Spleen (tissue), 11 donors: ENCODE results near the gene STK4. TPM values are rescaled to one million over a fixed set of nuclear protein-coding genes. Genes with fewer than 3 reads are reported as not detected.

Experiments used
- DNase-seq: peaks from one replicate; pipeline ENCODE4 v3.0.0-alpha.2; 2020
- H3K27ac ChIP-seq, 8 donors: fragments of 200-600 bp; sonication (generic) in 7 of 8; 1 replicate in 4 of 8; 2 replicates in 4 of 8; pipeline versions ENCODE4 v1.5.0 to v1.8.0; 2016 to 2021; ENCODE audit warnings: inconsistent platforms in 4 of 8, mild to moderate bottlenecking in 4 of 8, moderate library complexity in 1 of 8
- H3K27me3 ChIP-seq, 7 donors: fragments of 200-600 bp; sonication (generic) in 6 of 7; replicated peaks in 1 of 7; 1 replicate in 4 of 7; 2 replicates in 3 of 7; pipeline versions ENCODE4 v1.5.0 to v1.8.0; 2016 to 2021; ENCODE audit warnings: inconsistent platforms in 3 of 7, mild to moderate bottlenecking in 1 of 7
- H3K36me3 ChIP-seq, 6 donors: fragments of 200-600 bp; sonication (generic) in 5 of 6; 1 replicate in 4 of 6; 2 replicates in 2 of 6; pipeline versions ENCODE4 v1.5.0 to v1.8.0; 2016 to 2021; ENCODE audit warnings: inconsistent platforms in 2 of 6
- H3K4me1 ChIP-seq, 6 donors: fragments of 200-600 bp; sonication (generic) in 5 of 6; 1 replicate in 3 of 6; 2 replicates in 3 of 6; pipeline versions ENCODE4 v1.5.0 to v1.8.0; 2016 to 2021; ENCODE audit warnings: inconsistent platforms in 3 of 6
- H3K4me3 ChIP-seq, 8 donors: fragments of 200-600 bp; sonication (generic) in 7 of 8; 1 replicate in 4 of 8; 2 replicates in 4 of 8; pipeline versions ENCODE4 v1.5.0 to v1.8.0; 2016 to 2021; ENCODE audit warnings: inconsistent platforms in 4 of 8, mild to moderate bottlenecking in 4 of 8, moderate library complexity in 2 of 8
- H3K9me3 ChIP-seq, 8 donors: fragments of 200-600 bp; sonication (generic) in 7 of 8; 1 replicate in 4 of 8; 2 replicates in 4 of 8; pipeline versions ENCODE4 v1.5.0 to v1.8.0; 2016 to 2021; ENCODE audit warnings: inconsistent platforms in 4 of 8
- POLR2A ChIP-seq, 3 donors: fragments of 450-650 bp; IDR thresholded peaks; one replicate each; pipeline ENCODE4 v1.5.1; 2017; ENCODE audit warnings: antibody characterized with exemption in 3 of 3, mild to moderate bottlenecking in 1 of 3
- POLR2AphosphoS5 ChIP-seq, 3 donors: sonication (generic); formaldehyde crosslinking; IDR thresholded peaks; one replicate each; pipeline ENCODE4 v1.5.1; 2017; ENCODE audit warnings: antibody characterized with exemption in 3 of 3
- WGBS, 5 donors: extraction: QIAGEN DNeasy Blood & Tissue Kit in 3 of 5; methylation state at CpG; one replicate each; pipeline versions ENCODE4 v1.1.5 to v1.1.7; 2013 to 2018; 5-methylcytosine and 5-hydroxymethylcytosine counted together
- intact Hi-C: fragments of 100-400 bp; cut with DNase I; formaldehyde crosslinking; loops from one replicate; pipeline ENCODE4 v1.15.0; 2023; ENCODE audit warnings: low total_unique reads
- polyA plus RNA-seq, 3 donors: library from polyadenylated mRNA; stranded (reverse); fragments of 200-250 nt; gene quantifications; one replicate each; pipeline ENCODE4 v1.2.1, GENCODE V29; 2013
- total RNA-seq, 7 donors: library from RNA; depleted of rRNA in 3 of 7; stranded (reverse); fragments of >200 nt in 3 of 7; fragmentation: NEBNext Ultra II Directional in 4 of 7; extraction: Animal tissue kit (Norgen Biotek cat#: 25700) in 4 of 7; gene quantifications; one replicate each; pipeline versions ENCODE4 v1.1.0 to v1.2.1, GENCODE V29; 2016 to 2021
- TF ChIP-seq, protein P1 (sequence below), 11 experiments: fragments of 200-600 bp in 7 of 11; fragments of 450-650 bp in 4 of 11; sonication (generic) in 4 of 11; IDR thresholded peaks in 8 of 11; conservative IDR thresholded peaks in 3 of 11; 1 replicate in 7 of 11; 2 replicates in 4 of 11; pipeline versions ENCODE4 v1.4.0 to v1.8.0; 2016 to 2021; ENCODE audit warnings: antibody characterized with exemption in 11 of 11, inconsistent platforms in 4 of 11, mild to moderate bottlenecking in 1 of 11
- donor health status: healthy with polysubstance abuse.
- donor health status: DM: no; HTN: no; CAD: no; lungs with moderate emphysema.
- donor health status: DM: no; HTN: no; CAD: no.
- donor health status: Bipolar disorder and iron deficiency.
- donor health status: healthy.
- donor health status: DM: no; HTN: no; CAD: no.
- donor health status: DM: yes; HTN: yes; CAD: no.

STK4 gene
- total and polyA plus RNA-seq, 10 donors: 19.0 to 241 (median 124) TPM

GRCh38 chr20:44956410-44956809, 9.9 kb upstream of the STK4 start:
- Histone ChIP-seq H3K36me3 (peaks cover 0 to 66% (median 49%) of the 10 kb centered on the region in 6 donors), H3K27me3 (no peaks in the 10 kb centered on the region)
- WGBS, 5 donors: 92 to 96% (median 95%) methylated on average over 3 of the region's 3 CpGs

GRCh38 chr20:44958276-44958675, 8.0 kb upstream of the STK4 start:
- WGBS, 5 donors: 93 to 98% (median 96%) methylated on average over 8 of the region's 8 CpGs

More at GRCh38 chr20:44956410-44956809, 9.9 kb upstream of the STK4 start:
- H3K9me3 ChIP-seq: no peaks in the 10 kb centered on the region
- no peak overlapping the region for H3K27ac ChIP-seq
- H3K4me1 ChIP-seq: peaks cover 13 to 80% (median 39%) of the 10 kb centered on the region in 6 donors
- TF ChIP-seq POLR2A (IDR thresholded peaks at IDR 0.05): no peak
- TF ChIP-seq POLR2AphosphoS5 (IDR thresholded peaks at IDR 0.05): no peak
- TF ChIP-seq, protein P1, sequence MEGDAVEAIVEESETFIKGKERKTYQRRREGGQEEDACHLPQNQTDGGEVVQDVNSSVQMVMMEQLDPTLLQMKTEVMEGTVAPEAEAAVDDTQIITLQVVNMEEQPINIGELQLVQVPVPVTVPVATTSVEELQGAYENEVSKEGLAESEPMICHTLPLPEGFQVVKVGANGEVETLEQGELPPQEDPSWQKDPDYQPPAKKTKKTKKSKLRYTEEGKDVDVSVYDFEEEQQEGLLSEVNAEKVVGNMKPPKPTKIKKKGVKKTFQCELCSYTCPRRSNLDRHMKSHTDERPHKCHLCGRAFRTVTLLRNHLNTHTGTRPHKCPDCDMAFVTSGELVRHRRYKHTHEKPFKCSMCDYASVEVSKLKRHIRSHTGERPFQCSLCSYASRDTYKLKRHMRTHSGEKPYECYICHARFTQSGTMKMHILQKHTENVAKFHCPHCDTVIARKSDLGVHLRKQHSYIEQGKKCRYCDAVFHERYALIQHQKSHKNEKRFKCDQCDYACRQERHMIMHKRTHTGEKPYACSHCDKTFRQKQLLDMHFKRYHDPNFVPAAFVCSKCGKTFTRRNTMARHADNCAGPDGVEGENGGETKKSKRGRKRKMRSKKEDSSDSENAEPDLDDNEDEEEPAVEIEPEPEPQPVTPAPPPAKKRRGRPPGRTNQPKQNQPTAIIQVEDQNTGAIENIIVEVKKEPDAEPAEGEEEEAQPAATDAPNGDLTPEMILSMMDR (IDR thresholded peaks at IDR 0.05 in 8 of 11, conservative IDR thresholded peaks at IDR 0.05 in 3 of 11): no peak
- intact Hi-C loops: loop anchor here (10.0 kb wide), 1 partner anchor 62 kb away; no protein-coding TSS in a partner anchor
- no peak for DNase-seq
- no peak overlapping the region for H3K4me3 ChIP-seq

DNA sequence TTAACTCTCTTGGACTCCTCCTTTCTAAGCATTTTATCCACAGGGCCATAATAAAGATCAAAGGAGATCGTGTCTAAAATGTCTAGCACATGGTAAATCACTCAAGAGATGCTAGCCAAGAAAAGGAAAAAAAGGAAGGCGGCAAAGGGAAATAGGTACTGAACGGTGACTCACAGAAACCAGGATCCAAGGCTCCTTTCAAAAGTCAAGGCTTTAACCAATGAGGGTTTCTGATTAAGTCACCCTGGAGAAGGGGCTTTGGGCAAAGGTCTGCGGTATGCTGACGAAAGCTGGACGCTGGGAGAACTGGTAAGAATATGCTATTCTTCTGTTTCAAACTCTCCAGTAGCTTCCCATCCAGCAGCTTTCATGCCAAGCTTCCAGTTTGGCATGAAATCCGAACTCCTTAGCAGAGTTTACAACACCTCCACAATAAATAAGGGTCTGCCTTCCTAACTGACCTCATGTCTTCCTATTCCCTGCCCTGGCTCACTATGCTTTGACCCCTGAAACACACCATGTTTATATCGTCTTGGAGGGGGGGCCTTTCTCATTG, 7.2 kb upstream of the STK4 start:
- no peak for TF ChIP-seq POLR2A (IDR thresholded peaks at IDR 0.05)
- TF ChIP-seq POLR2AphosphoS5 (IDR thresholded peaks at IDR 0.05): no peak
- TF ChIP-seq, protein P1 (IDR thresholded peaks at IDR 0.05 in 8 of 11, conservative IDR thresholded peaks at IDR 0.05 in 3 of 11): no peak
- peak overlapping the region; percentile 79 to 98 (median 94) for H3K4me3 ChIP-seq
- peak overlapping the region in 7 of 8 donors; percentile 81 to 89 (median 86) for H3K27ac ChIP-seq
- H3K4me1 ChIP-seq: peaks cover 13 to 91% (median 39%) of the 10 kb centered on the region in 6 donors
- intact Hi-C loops: loop anchor here (10.0 kb wide), 1 partner anchor 64 kb away; no protein-coding TSS in a partner anchor
- no peaks in the 10 kb centered on the region for H3K9me3 ChIP-seq
- H3K36me3 ChIP-seq: peaks cover 0 to 39% (median 22%) of the 10 kb centered on the region in 6 donors
- no peak for DNase-seq
- WGBS, 5 donors: 28 to 51% (median 32%) methylated on average over 8 of the region's 8 CpGs
- H3K27me3 ChIP-seq: no peaks in the 10 kb centered on the region

More at GRCh38 chr20:44958276-44958675, 8.0 kb upstream of the STK4 start:
- no peaks in the 10 kb centered on the region for H3K27me3 ChIP-seq
- H3K9me3 ChIP-seq: no peaks in the 10 kb centered on the region
- peaks cover 0 to 47% (median 31%) of the 10 kb centered on the region in 6 donors for H3K36me3 ChIP-seq
- no peak overlapping the region for H3K4me3 ChIP-seq
- no peak overlapping the region for H3K27ac ChIP-seq
- TF ChIP-seq, protein P1 (IDR thresholded peaks at IDR 0.05 in 8 of 11, conservative IDR thresholded peaks at IDR 0.05 in 3 of 11): no peak
- TF ChIP-seq POLR2A (IDR thresholded peaks at IDR 0.05): no peak
- no peak for TF ChIP-seq POLR2AphosphoS5 (IDR thresholded peaks at IDR 0.05)
- intact Hi-C loops: loop anchor here (10.0 kb wide), 1 partner anchor 63 kb away; no protein-coding TSS in a partner anchor
- no peak for DNase-seq
- peaks cover 13 to 87% (median 39%) of the 10 kb centered on the region in 6 donors for H3K4me1 ChIP-seq

GRCh38 chr20:44959638-44960102, 6.6 kb upstream of the STK4 start:
- Histone ChIP-seq H3K4me1 (peaks cover 13 to 86% (median 39%) of the 10 kb centered on the region in 6 donors), H3K27me3 (no peaks in the 10 kb centered on the region), H3K27ac (peak overlapping the region; percentile 58 to 89 (median 86)), H3K36me3 (peaks cover 0 to 33% (median 17%) of the 10 kb centered on the region in 6 donors), H3K4me3 (peak overlapping the region; percentile 79 to 98 (median 94)), H3K9me3 (no peaks in the 10 kb centered on the region)
- intact Hi-C loops: loop anchor here (10.0 kb wide), 1 partner anchor 65 kb away; no protein-coding TSS in a partner anchor
- TF ChIP-seq, protein P1 (IDR thresholded peaks at IDR 0.05 in 8 of 11, conservative IDR thresholded peaks at IDR 0.05 in 3 of 11): no peak
- TF ChIP-seq POLR2AphosphoS5 (IDR thresholded peaks at IDR 0.05) (no peak), POLR2A (IDR thresholded peaks at IDR 0.05) (no peak)
- no peak for DNase-seq
- WGBS, 5 donors: 3 to 9% (median 7%) methylated on average over 13 of the region's 13 CpGs
